ENCODE data around the gene DGKI.

- TF ChIP-seq CTCF (conservative IDR thresholded peaks at IDR 0.05; ENCODE audit: low read length) (no peak), EZH2phosphoT487 (IDR thresholded peaks at IDR 0.05; ENCODE audit: borderline replicate concordance, low read depth, low read length) (no peak)
Measured at GRCh38 chr7:137694405-137694804, 152.4 kb downstream of the DGKI start.
